GM18517 (cell line): ENCODE results near the gene TP73.

ENCODE experiments used
- ATAC-seq: cut with Tn5 transposase; IDR thresholded peaks from one replicate; pipeline ENCODE4 v1.9.1; 2021; ENCODE audit warnings: mild to moderate bottlenecking, moderate library complexity; ENCODE audit not compliant: unreplicated experiment

The TP73 gene

DNA sequence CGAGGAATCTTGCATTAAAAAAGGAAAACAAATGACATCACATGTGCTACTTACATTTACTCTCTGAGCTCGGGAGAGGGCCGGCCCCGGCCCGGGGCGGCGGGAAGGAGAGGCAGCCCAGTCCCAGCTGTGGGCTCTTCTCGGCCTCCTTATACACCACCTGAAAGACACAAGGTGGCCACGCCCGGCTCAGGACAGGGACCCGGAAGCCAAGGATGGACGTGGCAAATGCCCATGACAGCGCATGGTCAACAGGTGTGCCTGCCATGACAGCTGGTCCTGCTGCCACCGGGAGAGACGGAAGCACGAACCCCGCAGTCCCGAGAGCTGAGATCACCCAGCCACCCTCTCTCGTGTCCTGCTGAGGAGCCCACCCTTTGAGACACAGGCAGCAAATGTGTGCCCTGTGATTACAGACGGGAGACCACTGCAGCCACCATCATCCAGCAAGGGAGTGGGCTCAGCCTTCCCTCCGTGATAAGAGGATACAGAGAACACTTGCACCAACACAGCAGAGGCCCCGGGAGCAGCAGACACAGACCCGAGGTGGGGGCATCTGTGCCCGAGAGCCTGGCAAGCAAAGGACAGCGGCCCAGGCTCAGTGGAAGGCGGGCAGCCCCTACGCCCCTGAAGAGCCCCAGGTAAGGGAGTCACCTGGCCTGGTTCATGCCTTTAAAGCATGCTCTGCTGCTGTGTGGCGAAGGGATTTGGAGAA lies 18.8 kb upstream of the TP73 start:
- ATAC-seq, result no peak

DNA sequence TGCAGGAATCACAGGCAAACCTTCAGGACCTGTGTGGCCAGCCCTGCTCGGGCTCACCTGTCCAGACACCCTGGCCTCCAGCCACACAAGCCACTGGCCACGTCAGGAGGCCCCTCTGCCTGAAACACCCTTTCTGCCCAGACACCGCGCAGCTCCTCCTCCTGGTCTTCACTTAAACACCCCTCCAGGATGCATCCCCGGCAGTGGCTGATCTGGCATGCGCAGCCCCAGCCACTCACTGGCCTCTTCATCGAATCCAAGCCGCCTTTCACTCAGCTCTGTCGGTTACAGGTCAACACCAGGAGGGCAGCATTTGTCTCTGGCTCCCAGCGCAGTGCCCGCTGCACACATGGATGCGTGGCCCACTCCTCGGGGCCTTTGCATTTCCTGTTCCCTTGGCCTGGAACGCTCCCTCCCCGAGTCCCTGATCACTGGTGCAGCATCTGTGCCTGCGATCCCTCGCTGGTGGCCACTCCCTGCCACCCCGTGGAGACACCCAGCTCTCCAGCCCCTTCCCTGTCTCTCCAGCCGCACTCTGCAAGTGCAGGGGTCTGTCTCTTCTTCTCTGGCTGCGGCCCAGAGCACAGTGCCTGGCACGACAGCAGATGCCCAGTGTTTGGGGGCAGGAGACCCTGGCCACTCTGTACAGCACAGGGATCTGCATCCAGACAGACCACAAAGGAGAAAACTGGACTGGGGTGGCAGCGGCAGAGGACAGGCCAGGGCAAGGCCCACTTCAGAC lies 18.1 kb upstream of the TP73 start:
- no peak for ATAC-seq

DNA sequence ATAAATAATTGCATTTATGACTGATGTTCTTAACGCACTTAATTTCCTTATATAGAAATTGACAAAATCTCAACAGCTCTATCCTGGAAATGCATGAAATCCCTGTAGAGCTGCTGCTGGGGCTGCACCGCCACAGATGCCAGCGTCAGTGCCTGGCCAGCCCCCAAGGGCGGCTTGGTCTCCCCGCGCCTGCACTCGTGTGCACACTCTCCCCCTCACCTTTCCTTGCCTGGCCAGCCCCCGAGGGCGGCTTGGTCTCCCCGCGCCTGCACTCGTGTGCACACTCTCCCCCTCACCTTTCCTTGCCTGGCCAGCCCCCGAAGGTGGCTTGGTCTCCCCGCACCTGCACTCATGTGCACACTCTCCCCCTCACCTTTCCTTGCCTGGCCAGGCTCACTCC lies 16.2 kb upstream of the TP73 start:
- ATAC-seq, result no peak

DNA sequence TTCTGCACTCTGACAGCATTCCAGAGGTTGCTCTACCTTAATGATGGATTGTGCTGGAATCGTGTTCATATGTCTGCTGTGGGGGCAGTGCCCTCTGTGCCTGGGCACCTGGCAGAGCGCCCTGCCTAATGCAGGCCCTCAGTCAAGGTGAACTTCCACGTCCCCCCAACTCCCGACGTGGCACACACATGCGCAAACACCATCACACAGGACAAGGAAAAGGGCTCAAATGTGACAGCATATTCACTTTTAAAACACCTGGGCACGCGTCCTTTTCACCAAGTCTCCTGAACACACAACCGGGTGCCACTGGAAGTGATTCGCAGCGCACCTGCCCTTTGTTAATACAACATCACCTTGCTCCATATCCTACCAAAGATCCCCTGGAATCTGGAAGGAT lies 15.8 kb upstream of the TP73 start:
- ATAC-seq, result no peak

- no peak for ATAC-seq
These were observed 14.3 kb upstream of the TP73 start for GRCh38 chr1:3638027-3638426.

DNA sequence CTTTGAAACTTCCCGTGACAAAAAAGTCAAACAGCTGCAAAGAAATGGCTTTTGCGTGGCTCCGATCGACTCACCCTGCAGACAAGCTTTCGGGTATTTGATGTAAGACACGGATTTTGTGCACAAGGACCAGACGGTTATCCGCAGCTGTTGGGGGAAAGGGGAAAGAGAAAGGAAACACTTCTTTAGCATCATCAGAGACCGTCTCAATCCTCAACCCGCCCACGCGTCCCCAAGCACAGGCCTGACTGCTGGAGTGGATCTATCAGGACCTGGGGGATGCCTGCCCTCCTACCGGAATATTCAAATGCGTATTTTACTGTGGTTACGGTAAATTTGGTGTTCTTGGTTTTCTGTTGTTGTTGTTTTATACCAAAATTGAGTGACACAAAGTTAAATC lies 13.6 kb upstream of the TP73 start:
- ATAC-seq, result no peak

- no peak for ATAC-seq
These were observed 12.9 kb upstream of the TP73 start for GRCh38 chr1:3639397-3639911.

- no peak for ATAC-seq
These were observed 12.0 kb upstream of the TP73 start for GRCh38 chr1:3640121-3640837.

GRCh38 chr1:3641046-3641760 lies 11.1 kb upstream of the TP73 start:
- no peak for ATAC-seq

DNA sequence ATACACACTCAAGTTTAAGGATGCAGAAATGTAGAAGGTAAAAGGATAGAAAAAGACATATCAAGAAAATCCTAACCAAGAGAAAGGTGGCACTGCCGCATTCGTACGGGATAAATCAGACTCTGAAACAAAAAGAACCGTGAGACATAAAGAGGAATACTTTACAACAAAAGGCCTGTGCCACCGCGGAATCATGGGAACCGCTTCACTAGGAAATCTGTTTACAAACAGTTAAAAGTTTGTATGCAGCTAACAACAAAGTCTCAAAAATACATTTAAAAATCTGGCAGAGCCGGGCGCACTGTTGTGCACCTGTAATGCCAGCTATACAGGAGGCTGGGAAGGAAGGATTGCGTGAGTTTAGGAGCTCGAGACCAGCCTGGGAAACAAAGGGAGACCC lies 10.5 kb upstream of the TP73 start:
- no peak for ATAC-seq

DNA sequence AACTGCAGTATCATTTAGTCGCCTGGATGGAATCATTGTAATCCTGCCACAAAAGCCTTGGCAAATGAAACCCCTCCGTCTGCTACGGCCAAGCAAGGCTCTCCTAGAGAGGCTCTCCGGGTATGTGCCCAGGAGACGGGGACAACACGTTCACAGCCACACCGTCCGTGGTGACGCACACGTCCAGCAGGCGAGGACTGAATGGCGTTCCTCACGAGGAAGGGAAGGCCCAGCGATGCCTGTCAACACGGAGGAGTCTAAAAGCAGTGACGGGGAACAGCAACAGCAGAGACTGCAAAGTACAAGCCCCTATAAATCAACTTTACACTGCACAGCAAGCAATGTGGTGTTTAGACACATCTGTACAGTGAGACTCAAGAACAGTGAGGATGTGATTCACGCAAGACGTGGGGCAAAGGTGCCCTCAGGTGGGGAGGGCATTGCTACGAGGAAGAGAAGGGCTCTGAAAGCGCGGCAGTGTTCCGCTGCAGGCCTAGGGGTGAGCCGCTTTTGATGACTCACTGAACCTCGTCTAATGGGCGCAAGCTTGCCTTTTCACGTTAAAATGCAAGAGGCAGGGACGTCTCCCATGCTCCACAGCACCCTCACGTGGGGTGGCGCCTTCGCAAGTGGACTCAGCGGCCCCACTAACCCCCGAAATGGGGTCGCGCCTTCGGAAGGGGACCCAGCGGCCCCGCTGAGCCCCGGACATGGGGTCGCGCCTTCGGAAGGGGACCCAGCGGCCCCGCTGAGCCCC lies 9.2 kb upstream of the TP73 start:
- ATAC-seq, result no peak

GRCh38 chr1:3644273-3644672 lies 8.0 kb upstream of the TP73 start:
- ATAC-seq, result no peak

DNA sequence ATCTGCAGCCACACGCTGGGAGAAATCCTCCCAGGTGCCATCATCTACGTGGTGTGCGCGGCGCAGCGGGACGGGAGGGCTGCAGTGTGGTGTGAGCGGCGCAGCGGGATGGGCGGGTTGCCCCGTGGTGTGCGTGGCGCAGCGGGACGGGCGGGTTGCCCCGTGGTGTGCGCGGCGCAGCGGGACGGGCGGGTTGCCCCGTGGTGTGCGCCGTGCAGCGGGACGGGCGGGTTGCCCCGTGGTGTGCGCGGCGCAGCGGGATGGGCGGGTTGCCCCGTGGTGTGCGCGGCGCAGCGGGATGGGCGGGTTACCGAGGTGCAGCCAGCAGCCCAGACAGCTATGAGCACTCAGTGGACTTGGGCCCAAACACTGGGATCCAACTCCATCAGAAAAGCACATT lies 7.1 kb upstream of the TP73 start:
- ATAC-seq, result no peak

- no peak for ATAC-seq
These were observed 6.5 kb upstream of the TP73 start for GRCh38 chr1:3645666-3646355.

DNA sequence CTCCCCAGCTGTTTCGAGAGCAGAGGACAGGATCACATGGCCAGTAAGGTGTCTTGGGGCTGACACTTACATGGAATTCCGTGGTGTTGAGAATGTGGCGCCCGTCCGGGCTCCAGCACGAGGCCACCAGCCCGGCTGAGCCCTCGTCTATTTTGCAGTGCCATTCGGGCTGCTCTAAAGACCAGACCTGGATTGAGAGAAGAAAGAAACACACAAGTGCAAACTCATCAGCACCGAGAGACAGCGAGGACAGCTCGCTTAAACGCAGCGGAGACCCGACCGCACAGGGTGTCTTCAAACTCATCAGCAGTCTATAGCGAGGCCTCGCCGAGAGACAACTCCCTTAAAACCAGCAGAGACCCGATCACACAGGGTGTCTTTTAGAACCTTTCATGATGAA lies 5.7 kb upstream of the TP73 start:
- no peak for ATAC-seq

DNA sequence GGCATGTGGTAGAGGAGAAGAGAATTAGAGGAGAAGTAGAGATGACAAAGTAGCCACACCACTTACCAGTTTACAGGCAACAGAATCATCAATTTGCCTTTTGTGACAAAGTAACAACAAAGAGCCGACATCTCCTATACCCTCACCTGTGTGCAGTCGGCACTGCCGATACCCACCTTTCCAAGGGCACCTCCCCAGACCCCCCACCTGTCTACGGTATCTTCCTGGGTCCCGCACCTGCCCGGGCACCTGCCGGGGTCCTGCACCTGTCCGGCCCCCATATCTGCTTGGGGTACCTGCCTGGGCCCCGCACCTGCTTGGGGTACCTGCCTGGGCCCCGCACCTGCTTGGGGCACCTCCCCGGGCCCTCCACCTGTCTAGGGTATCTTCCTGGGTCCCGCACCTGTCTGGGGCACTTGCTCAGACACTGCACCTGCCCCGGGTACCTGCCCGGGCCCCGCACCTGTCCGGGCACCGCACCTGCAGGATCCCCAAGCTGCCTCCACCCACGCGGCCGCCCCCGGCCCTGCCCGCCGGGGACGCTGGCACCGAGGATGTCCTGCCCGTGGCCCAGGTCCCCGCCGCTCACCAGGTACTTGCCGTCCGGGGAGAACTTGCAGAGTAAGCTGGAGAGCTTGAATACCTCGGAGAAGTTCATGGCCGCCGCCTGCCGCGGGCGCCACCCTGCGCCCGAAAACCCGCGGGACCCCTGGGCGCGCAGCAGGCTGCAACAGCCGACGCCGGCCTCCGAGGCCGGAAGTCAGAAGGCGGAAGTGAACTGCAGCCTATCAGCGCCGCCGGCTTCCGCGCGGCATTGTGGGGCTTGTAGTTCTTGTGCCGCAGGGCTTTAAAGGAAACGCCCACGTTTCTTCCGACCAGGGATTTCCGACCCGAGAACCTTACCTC lies 2.7 kb upstream of the TP73 start, which contains the start of gene WRAP73:
Gene WRAP73 (minus strand): TSS at position 762 of the 906 bp plus-strand sequence. CDS start 104 bp downstream, at position 658.
- peak; percentile 64 for ATAC-seq

DNA sequence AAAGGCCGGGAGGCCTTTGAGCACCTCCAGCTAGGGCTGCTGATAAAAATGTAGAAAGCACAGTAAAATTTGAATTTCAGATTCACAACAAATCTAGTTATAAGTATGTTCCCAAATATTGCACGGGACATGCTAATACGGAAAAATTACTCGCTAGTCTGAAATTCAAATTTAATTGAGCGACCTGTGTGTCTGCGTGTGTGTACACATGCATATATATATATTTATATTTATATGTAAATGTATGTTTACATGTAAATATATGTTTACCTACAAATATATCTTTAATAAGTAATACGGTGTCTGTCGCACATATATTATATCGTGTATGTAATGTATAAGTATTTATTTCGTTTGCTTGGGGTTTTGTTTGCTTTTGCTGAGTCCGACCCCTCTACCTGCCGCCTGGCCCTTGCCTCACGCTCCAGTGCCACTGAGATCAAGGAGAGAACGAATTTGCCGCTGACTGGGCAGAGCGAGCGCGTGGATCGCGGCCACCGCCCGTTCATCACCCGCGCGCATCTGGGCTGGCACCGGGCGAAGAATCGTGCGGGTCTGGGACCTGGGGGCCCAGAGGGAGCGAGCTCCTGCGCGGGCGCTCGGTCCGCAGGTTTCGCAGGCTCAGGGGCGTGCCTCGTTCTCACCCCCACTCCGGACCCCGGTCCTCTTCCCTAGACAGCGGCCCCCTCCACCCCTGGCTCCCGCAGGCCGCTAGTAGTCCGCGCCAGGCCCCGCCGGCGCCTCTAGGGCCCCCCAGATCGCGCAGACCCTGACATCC lies 1.9 kb upstream of the TP73 start:
- no peak for ATAC-seq
